BJ (cell line): ENCODE results near the gene CMTM8. TPM values are rescaled to one million over a fixed set of nuclear protein-coding genes. Genes with fewer than 3 reads are reported as not detected.

Experiments
- CTCF ChIA-PET: fragments of 350-600 bp; formaldehyde crosslinking; extraction: SDS; loops from one replicate; lab custom pipeline; 2021; ENCODE audit warnings: antibody characterized with exemption, inconsistent platforms; lab: Yijun Ruan, JAX
- POLR2A ChIA-PET: fragments of 300-600 bp; sonication (Branson Sonifier 250); formaldehyde crosslinking; extraction: SDS; loops from one replicate; lab custom pipeline; 2021; ENCODE audit warnings: antibody characterized with exemption; lab: Charles Lee
- DNase-seq: peaks from one replicate; pipeline ENCODE4 v3.0.0-alpha.2; 2011; ENCODE audit warnings: low read depth
- H3K27me3 ChIP-seq: 2 replicates; pipeline ENCODE4 v1.6.0; 2011; ENCODE audit warnings: low read length; ENCODE audit not compliant: control insufficient read depth, insufficient read depth
- H3K36me3 ChIP-seq: 2 replicates; pipeline ENCODE4 v1.5.1; 2011; ENCODE audit warnings: low read length; ENCODE audit not compliant: control insufficient read depth, insufficient read depth
- H3K4me3 ChIP-seq: 2 replicates; pipeline ENCODE4 v1.5.1; 2011; ENCODE audit warnings: low read depth, mild to moderate bottlenecking, control low read depth, low read length
- polyA plus RNA-seq: library from polyadenylated mRNA; depleted of rRNA; stranded (reverse); fragments of >200 nt; gene quantifications from 2 replicates; pipeline ENCODE4 v1.2.3, GENCODE V29; 2011; rRNA removed
- small RNA-seq: library from RNA; depleted of rRNA; stranded (forward); fragments of <200 nt; gene quantifications from one replicate; pipeline ENCODE3, GENCODE V24; 2012; ENCODE audit warnings: low replicate concordance, low read depth; ENCODE audit not compliant: insufficient read length
- TF ChIP-seq, protein P1 (sequence below): IDR thresholded peaks from 2 replicates; pipeline ENCODE4 v1.5.1; 2011; ENCODE audit warnings: low read depth, mild to moderate bottlenecking, control low read depth, inconsistent platforms, low read length, moderate library complexity; ENCODE audit not compliant: insufficient read depth

Gene CMTM8
- polyA plus RNA-seq, 1 experiment, result 0.39 TPM

DNA sequence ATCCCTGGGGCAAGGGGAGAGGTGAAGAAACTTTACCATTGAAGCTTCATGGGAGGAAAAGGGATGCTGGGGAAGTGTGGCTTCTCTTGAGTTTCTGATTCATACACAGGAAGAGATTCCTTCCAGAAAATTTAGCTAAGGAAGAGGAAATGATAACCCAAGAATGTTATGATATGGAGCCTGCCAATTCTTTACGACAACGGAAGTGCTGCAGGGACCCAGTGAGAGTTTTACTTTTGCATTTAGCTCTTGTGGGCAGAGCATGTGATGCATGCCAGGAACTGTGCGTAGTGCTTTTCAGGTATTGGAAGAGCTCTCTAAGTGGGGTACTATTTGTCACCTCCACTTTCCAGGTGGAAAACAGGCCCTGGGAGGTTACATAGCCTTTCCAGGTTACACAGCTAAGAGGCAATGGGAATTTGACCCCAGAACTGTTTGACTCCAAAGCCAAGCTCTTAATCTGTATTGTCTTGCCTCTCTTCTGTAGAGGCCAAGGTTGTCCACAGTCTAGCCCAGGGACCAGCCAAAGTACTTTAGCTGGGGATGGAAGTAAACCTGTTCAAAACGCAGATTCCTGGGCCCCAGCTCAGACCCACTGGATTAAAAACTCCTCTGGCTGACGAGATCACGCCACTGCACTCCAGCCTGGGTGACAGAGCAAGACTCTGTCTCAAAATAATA lies 176.2 kb downstream of the CMTM8 start:
- no peak for DNase-seq
- Histone ChIP-seq H3K4me3 (no peak overlapping the region), H3K27me3 (no peaks in the 10 kb centered on the region), H3K36me3 (no peaks in the 10 kb centered on the region)
- TF ChIP-seq, protein P1, sequence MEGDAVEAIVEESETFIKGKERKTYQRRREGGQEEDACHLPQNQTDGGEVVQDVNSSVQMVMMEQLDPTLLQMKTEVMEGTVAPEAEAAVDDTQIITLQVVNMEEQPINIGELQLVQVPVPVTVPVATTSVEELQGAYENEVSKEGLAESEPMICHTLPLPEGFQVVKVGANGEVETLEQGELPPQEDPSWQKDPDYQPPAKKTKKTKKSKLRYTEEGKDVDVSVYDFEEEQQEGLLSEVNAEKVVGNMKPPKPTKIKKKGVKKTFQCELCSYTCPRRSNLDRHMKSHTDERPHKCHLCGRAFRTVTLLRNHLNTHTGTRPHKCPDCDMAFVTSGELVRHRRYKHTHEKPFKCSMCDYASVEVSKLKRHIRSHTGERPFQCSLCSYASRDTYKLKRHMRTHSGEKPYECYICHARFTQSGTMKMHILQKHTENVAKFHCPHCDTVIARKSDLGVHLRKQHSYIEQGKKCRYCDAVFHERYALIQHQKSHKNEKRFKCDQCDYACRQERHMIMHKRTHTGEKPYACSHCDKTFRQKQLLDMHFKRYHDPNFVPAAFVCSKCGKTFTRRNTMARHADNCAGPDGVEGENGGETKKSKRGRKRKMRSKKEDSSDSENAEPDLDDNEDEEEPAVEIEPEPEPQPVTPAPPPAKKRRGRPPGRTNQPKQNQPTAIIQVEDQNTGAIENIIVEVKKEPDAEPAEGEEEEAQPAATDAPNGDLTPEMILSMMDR, result no peak
- POLR2A ChIA-PET, result no interaction called here
- CTCF ChIA-PET, result interaction anchor here (0.8 to 1.7 kb wide), 4 partner anchors 8 to 53 kb away, joined by 3 to 8 read pairs (median 4); no protein-coding TSS in a partner anchor

DNA sequence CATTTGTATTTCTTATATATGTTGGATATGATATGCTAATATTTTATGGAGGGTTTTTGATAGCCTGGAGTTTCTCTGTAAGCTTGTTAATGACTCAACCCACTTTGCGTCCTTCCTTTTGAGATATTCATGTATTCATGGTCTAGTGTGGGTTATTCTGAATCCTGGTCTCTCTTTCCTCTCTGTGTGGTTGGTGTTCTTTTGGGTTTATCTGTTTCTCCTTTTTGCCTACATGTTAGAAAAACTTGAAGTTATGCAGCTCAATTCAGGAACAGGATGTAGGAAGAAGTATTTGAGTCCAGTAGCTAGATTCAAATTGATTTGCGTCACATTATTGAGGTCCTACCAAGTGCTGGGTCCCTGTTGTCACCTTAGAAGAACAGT lies 181.3 kb downstream of the CMTM8 start:
- TF ChIP-seq, protein P1, result no peak
- Histone ChIP-seq H3K4me3 (no peak overlapping the region), H3K27me3 (no peaks in the 10 kb centered on the region), H3K36me3 (no peaks in the 10 kb centered on the region)
- ChIA-PET CTCF (interaction anchor here (0.8 to 7.8 kb wide), 3 partner anchors 9 to 49 kb away, joined by 3 to 46 read pairs (median 3); no protein-coding TSS in a partner anchor), POLR2A (no interaction called here)
- no peak for DNase-seq

Small RNA genes within 50 kb of the gene (small RNA-seq; reads per million reads assigned to genes)
- gene AC097639.2, result not detected

Other genes starting within 250 kb of the CMTM8 start
- 4.2 TPM in 2 replicates for gene GPD1L, start 132.1 kb upstream of the CMTM8 start, polyA plus RNA-seq
- gene CMTM7, start 153.2 kb downstream of the CMTM8 start, polyA plus RNA-seq, result 12.7 and 13.7 TPM in 2 replicates